Spleen (tissue), 11 donors: ENCODE data around the gene MAPK4. TPM values are rescaled to one million over a fixed set of nuclear protein-coding genes. Genes with fewer than 3 reads are reported as not detected.

Source experiments
- DNase-seq: peaks from one replicate; pipeline ENCODE4 v3.0.0-alpha.2; 2020
- H3K27ac ChIP-seq, 8 donors: fragments of 200-600 bp; sonication (generic) in 7 of 8; 1 replicate in 4 of 8; 2 replicates in 4 of 8; pipeline versions ENCODE4 v1.5.0 to v1.8.0; 2016 to 2021; ENCODE audit warnings: inconsistent platforms in 4 of 8, mild to moderate bottlenecking in 4 of 8, moderate library complexity in 1 of 8
- H3K27me3 ChIP-seq, 7 donors: fragments of 200-600 bp; sonication (generic) in 6 of 7; replicated peaks in 1 of 7; 1 replicate in 4 of 7; 2 replicates in 3 of 7; pipeline versions ENCODE4 v1.5.0 to v1.8.0; 2016 to 2021; ENCODE audit warnings: inconsistent platforms in 3 of 7, mild to moderate bottlenecking in 1 of 7
- H3K36me3 ChIP-seq, 6 donors: fragments of 200-600 bp; sonication (generic) in 5 of 6; 1 replicate in 4 of 6; 2 replicates in 2 of 6; pipeline versions ENCODE4 v1.5.0 to v1.8.0; 2016 to 2021; ENCODE audit warnings: inconsistent platforms in 2 of 6
- H3K4me1 ChIP-seq, 6 donors: fragments of 200-600 bp; sonication (generic) in 5 of 6; 1 replicate in 3 of 6; 2 replicates in 3 of 6; pipeline versions ENCODE4 v1.5.0 to v1.8.0; 2016 to 2021; ENCODE audit warnings: inconsistent platforms in 3 of 6
- H3K4me3 ChIP-seq, 8 donors: fragments of 200-600 bp; sonication (generic) in 7 of 8; 1 replicate in 4 of 8; 2 replicates in 4 of 8; pipeline versions ENCODE4 v1.5.0 to v1.8.0; 2016 to 2021; ENCODE audit warnings: inconsistent platforms in 4 of 8, mild to moderate bottlenecking in 4 of 8, moderate library complexity in 2 of 8
- H3K9me3 ChIP-seq, 8 donors: fragments of 200-600 bp; sonication (generic) in 7 of 8; 1 replicate in 4 of 8; 2 replicates in 4 of 8; pipeline versions ENCODE4 v1.5.0 to v1.8.0; 2016 to 2021; ENCODE audit warnings: inconsistent platforms in 4 of 8
- POLR2A ChIP-seq, 3 donors: fragments of 450-650 bp; IDR thresholded peaks; one replicate each; pipeline ENCODE4 v1.5.1; 2017; ENCODE audit warnings: antibody characterized with exemption in 3 of 3, mild to moderate bottlenecking in 1 of 3
- POLR2AphosphoS5 ChIP-seq, 3 donors: sonication (generic); formaldehyde crosslinking; IDR thresholded peaks; one replicate each; pipeline ENCODE4 v1.5.1; 2017; ENCODE audit warnings: antibody characterized with exemption in 3 of 3
- WGBS, 5 donors: extraction: QIAGEN DNeasy Blood & Tissue Kit in 3 of 5; methylation state at CpG; one replicate each; pipeline versions ENCODE4 v1.1.5 to v1.1.7; 2013 to 2018; 5-methylcytosine and 5-hydroxymethylcytosine counted together
- intact Hi-C: fragments of 100-400 bp; cut with DNase I; formaldehyde crosslinking; loops from one replicate; pipeline ENCODE4 v1.15.0; 2023; ENCODE audit warnings: low total_unique reads
- polyA plus RNA-seq, 3 donors: library from polyadenylated mRNA; stranded (reverse); fragments of 200-250 nt; gene quantifications; one replicate each; pipeline ENCODE4 v1.2.1, GENCODE V29; 2013
- total RNA-seq, 7 donors: library from RNA; depleted of rRNA in 3 of 7; stranded (reverse); fragments of >200 nt in 3 of 7; fragmentation: NEBNext Ultra II Directional in 4 of 7; extraction: Animal tissue kit (Norgen Biotek cat#: 25700) in 4 of 7; gene quantifications; one replicate each; pipeline versions ENCODE4 v1.1.0 to v1.2.1, GENCODE V29; 2016 to 2021
- TF ChIP-seq, protein P1 (sequence below), 11 experiments: fragments of 200-600 bp in 7 of 11; fragments of 450-650 bp in 4 of 11; sonication (generic) in 4 of 11; IDR thresholded peaks in 8 of 11; conservative IDR thresholded peaks in 3 of 11; 1 replicate in 7 of 11; 2 replicates in 4 of 11; pipeline versions ENCODE4 v1.4.0 to v1.8.0; 2016 to 2021; ENCODE audit warnings: antibody characterized with exemption in 11 of 11, inconsistent platforms in 4 of 11, mild to moderate bottlenecking in 1 of 11
- donor health status: healthy with polysubstance abuse.
- donor health status: DM: no; HTN: no; CAD: no; lungs with moderate emphysema.
- donor health status: DM: no; HTN: no; CAD: no.
- donor health status: Bipolar disorder and iron deficiency.
- donor health status: healthy.
- donor health status: DM: no; HTN: no; CAD: no.
- donor health status: DM: yes; HTN: yes; CAD: no.

The MAPK4 gene
- total and polyA plus RNA-seq, 10 donors, result 0.02 to 0.29 (median 0.20) TPM; not detected in 4

DNA sequence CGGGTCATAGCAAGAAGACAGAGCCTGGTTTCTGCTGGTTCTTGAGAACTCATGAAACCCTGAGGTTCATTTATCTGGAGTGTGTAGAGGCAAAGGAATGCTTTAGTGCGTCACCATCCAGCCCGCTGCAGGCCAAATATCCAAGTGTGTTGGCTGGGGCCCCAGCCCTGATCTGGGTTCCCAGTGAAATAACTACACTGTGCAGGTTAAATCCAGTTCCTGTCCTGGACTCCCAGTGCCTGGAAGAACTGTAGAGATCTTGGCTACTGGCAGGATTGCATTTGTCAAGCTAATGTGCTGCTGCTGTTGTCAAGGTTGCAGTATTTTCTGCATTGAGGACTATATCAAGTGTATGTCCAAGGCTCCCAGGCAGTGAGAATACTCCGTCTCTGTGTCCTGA is 89.9 kb downstream of the MAPK4 start:
- H3K36me3 ChIP-seq, result no peaks in the 10 kb centered on the region
- 52 to 93% (median 84%) methylated on average over 4 of the region's 4 CpGs for WGBS, 5 donors

DNA sequence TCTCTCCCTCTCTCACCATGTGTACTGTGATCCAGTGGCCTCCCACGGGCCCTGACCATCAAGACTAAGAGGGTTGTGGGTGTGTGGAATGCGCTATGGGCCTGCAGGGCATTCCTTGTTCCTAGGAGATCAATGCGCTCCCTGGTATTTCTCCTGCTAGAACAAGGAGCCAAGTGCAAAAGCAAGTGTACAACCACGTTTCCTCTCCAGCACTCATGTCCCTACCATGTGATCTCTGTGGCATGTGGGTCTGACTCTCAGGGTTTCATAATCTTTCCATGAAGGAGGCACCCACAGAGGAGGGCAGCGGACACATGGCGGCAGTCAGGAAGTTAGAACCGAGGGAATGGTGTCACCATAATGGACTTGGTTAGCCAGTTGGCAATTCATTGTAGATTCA is 91.4 kb downstream of the MAPK4 start:
- 74 to 89% (median 83%) methylated on average over 7 of the region's 7 CpGs for WGBS, 5 donors
- DNase-seq, result no peak
- H3K4me3 ChIP-seq, result no peak overlapping the region
- no peaks in the 10 kb centered on the region for H3K36me3 ChIP-seq
- H3K4me1 ChIP-seq, result no peaks in the 10 kb centered on the region
- intact Hi-C loops, result no loop called here
- TF ChIP-seq, protein P1, sequence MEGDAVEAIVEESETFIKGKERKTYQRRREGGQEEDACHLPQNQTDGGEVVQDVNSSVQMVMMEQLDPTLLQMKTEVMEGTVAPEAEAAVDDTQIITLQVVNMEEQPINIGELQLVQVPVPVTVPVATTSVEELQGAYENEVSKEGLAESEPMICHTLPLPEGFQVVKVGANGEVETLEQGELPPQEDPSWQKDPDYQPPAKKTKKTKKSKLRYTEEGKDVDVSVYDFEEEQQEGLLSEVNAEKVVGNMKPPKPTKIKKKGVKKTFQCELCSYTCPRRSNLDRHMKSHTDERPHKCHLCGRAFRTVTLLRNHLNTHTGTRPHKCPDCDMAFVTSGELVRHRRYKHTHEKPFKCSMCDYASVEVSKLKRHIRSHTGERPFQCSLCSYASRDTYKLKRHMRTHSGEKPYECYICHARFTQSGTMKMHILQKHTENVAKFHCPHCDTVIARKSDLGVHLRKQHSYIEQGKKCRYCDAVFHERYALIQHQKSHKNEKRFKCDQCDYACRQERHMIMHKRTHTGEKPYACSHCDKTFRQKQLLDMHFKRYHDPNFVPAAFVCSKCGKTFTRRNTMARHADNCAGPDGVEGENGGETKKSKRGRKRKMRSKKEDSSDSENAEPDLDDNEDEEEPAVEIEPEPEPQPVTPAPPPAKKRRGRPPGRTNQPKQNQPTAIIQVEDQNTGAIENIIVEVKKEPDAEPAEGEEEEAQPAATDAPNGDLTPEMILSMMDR (IDR thresholded peaks at IDR 0.05 in 8 of 11, conservative IDR thresholded peaks at IDR 0.05 in 3 of 11), result no peak
- TF ChIP-seq POLR2AphosphoS5 (IDR thresholded peaks at IDR 0.05), result no peak
- TF ChIP-seq POLR2A (IDR thresholded peaks at IDR 0.05), result no peak
- no peaks in the 10 kb centered on the region for H3K27me3 ChIP-seq
- H3K9me3 ChIP-seq, result no peaks in the 10 kb centered on the region
- H3K27ac ChIP-seq, result no peak overlapping the region

More for the DNA sequence above, 89.9 kb downstream of the MAPK4 start:
- Histone ChIP-seq H3K27me3 (no peaks in the 10 kb centered on the region), H3K4me3 (no peak overlapping the region), H3K9me3 (no peaks in the 10 kb centered on the region), H3K27ac (no peak overlapping the region), H3K4me1 (no peaks in the 10 kb centered on the region)
- TF ChIP-seq POLR2AphosphoS5 (IDR thresholded peaks at IDR 0.05) (no peak), POLR2A (IDR thresholded peaks at IDR 0.05) (no peak)
- TF ChIP-seq, protein P1 (IDR thresholded peaks at IDR 0.05 in 8 of 11, conservative IDR thresholded peaks at IDR 0.05 in 3 of 11), result no peak
- DNase-seq, result no peak
- intact Hi-C loops, result no loop called here

DNA sequence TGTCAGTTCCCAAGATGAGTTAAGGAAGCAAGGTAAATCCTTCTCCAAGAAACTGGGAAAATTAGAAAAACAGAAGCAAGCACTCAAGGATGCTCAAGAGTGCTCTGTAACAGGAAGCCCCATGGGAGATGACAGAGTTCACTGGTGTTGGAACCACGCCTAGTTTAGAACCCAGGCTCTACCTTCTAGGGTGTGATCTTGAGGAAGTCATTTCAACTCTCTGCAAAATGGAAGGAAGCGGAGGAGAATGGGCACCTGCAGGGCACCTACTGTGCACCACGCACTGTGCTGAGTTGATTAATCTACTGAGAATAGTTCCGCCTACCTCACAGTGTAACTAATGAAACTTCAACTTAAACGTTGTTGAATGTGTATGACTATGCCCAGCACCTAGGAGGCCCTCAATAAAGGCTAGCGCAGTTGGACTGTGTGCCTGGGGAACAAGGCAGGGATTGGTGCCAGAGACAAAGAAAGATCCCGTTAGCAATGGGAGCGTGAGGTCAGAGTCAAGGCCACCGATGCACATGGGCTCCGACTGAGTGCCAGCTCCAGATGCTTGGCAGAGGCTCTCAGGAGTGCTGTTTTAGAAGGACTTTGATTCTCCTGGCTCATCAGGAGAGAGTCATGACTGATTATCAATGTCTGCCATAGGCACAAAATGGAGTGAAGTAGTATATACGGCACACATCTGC is 93.7 kb downstream of the MAPK4 start:
- Histone ChIP-seq H3K27ac (no peak overlapping the region), H3K9me3 (no peaks in the 10 kb centered on the region), H3K4me1 (no peaks in the 10 kb centered on the region), H3K4me3 (no peak overlapping the region), H3K27me3 (no peaks in the 10 kb centered on the region), H3K36me3 (no peaks in the 10 kb centered on the region)
- TF ChIP-seq, protein P1 (IDR thresholded peaks at IDR 0.05 in 8 of 11, conservative IDR thresholded peaks at IDR 0.05 in 3 of 11), result no peak
- TF ChIP-seq POLR2A (IDR thresholded peaks at IDR 0.05), result no peak
- no peak for TF ChIP-seq POLR2AphosphoS5 (IDR thresholded peaks at IDR 0.05)
- intact Hi-C loops, result no loop called here
- no peak for DNase-seq
- WGBS, 5 donors, result 84 to 91% (median 87%) methylated on average over 11 of the region's 11 CpGs

DNA sequence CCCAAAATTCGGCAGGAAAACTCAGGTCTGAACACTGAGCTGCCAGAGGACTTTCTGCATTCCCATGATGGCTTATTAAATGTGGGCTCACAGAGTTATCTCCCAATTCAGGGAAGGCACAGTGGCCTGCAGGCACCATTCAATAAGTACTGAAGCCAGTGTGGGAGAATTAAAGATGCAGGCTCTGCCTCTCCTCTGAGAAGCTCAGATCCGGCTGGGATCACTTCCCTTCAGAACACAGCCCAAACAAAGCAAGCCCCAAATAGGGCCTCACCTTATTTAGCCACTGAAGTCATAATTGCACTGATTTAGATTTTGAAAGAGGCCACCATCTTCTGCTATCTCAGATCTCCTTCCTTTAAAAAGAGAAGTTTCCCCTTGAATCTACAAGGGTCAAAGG is 94.3 kb downstream of the MAPK4 start:
- Histone ChIP-seq H3K27ac (no peak overlapping the region), H3K4me1 (no peaks in the 10 kb centered on the region), H3K4me3 (no peak overlapping the region), H3K27me3 (peaks cover 0 to 4% (median 0%) of the 10 kb centered on the region in 7 donors), H3K36me3 (no peaks in the 10 kb centered on the region), H3K9me3 (no peaks in the 10 kb centered on the region)
- no peak for DNase-seq
- no peak for TF ChIP-seq POLR2AphosphoS5 (IDR thresholded peaks at IDR 0.05)
- TF ChIP-seq, protein P1 (IDR thresholded peaks at IDR 0.05 in 8 of 11, conservative IDR thresholded peaks at IDR 0.05 in 3 of 11), result no peak
- no peak for TF ChIP-seq POLR2A (IDR thresholded peaks at IDR 0.05)
- intact Hi-C loops, result no loop called here
- 69 to 83% (median 80%) methylated on average over 2 of the region's 2 CpGs for WGBS, 5 donors
